CD4-positive, alpha-beta T cell treated with Interleukin-15 for 4 hours (primary cell): ENCODE results near the gene GUK1.

Experiments used
- DNase-seq: peaks from one replicate; pipeline ENCODE4 v3.0.0-alpha.2; 2020; ENCODE audit warnings: low spot score

The GUK1 gene, protein sequence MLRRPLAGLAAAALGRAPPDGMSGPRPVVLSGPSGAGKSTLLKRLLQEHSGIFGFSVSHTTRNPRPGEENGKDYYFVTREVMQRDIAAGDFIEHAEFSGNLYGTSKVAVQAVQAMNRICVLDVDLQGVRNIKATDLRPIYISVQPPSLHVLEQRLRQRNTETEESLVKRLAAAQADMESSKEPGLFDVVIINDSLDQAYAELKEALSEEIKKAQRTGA

DNA sequence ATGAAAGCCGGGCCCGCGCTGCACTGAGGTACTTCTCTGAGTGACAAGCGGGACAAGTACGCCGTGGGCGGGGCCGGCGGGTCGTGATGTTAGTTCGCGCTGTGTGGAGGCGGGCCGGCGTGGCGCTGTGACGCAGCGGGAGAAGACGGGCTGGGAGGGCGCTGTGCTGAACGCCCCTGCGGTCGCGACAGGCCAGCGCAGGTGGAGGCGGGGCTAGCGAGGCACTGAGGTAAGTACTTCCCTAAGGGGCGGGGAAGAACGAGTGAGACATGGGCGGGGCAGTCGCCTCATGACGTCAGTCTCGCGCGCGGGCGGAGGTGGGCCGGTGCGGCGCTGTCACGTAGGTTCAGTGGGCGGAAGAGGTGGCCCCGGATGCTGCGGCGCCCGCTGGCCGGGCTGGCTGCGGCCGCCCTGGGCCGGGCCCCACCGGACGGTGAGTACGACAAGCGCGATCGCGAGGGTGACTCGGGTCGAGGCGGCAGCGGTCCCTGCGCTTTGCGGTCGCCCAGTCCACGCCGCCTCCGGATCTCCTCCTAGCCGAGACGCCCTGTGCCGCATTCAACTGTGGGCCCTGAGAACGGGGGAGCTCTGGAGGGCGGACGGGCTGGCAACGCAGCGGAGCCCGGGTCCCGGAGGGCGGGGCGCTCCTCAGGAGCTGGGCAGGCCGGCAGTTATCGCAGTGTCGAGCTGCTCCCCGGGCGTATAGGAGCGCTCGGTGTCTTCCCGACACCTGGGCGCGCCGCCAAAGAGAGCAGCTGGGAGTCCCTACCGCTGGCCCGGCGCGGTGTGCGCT, at the start of gene GUK1:
TSS of gene GUK1 (plus strand) at position 349 of the 793 bp plus-strand sequence. CDS start at position 373, 24 bp downstream.
- peak; percentile 100 for DNase-seq

DNA sequence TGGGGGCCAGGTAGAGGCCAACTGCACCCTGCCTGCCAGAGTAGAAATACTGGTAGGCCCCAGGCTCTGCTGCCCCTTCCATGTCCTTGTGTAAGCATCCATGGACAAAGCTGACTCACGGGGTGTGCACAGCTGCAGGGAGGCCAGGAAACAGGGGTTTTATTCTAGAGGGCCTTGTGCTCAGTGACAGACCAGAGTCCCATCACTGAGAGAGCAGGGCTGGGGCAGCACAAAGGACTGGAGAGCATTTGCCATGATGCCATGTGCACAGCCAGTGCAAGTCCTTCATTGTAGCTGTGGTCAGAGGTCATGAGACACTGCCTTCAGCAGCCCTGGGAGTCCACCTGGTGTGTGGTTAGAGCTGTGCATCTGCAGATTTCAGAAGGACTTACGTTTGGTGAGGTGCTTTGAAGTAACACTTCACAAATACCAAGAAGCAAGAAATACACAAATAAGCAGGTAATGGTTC, 49.4 kb upstream of the GUK1 start:
- no peak for DNase-seq

DNA sequence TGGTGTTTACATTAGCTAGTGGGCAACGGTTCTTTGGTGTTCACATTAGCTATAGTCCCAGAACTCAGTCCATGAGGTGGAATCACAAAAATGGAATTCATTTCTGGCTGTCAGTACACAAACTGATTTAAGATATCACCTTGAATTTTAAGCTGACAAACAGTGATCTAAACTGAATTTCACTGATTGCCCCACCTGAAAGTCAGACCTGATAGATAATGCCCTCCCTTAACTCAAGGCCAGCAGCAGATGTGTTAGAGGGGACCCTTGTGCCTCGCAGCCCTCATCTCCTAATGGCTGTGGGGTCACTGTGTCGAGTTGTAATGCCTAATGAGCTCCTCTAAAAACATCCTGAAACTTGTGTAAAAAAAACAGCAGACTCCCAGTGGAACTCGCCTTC, 49.0 kb upstream of the GUK1 start:
- DNase-seq: no peak

DNA sequence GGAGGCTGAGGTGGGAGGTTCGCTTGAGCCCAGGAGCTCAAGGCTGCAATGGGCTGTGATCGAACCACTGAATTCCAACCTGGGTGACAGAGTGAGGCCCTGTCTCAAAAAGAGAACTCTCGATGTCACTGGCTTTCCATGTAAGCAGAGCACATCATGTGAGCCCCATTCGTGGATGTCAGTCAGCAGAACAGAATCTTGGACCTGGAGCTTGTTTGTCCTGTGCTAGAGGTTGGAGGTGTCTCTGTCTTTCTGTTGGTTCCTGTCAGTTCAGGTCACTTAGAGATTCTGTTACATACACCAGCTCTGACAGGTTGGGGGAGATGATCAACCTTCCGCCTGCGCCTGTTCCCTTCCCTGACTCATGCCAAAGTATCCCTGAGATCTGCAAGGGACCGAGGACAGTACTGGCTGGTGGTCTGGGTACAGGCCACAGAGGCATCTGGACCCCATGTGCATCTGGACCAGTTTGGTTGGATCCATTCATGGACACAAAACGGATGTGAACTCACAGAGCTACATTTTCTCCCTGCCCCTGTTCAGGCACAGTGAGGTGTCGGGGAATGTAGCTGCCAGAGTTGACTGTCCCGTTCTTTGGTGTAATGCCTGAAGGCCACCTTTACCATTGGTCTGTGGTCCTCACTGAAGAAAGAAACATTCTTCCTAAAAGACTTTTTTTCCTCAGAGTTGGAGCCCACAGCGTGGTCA, 47.6 kb upstream of the GUK1 start:
- no peak for DNase-seq

DNA sequence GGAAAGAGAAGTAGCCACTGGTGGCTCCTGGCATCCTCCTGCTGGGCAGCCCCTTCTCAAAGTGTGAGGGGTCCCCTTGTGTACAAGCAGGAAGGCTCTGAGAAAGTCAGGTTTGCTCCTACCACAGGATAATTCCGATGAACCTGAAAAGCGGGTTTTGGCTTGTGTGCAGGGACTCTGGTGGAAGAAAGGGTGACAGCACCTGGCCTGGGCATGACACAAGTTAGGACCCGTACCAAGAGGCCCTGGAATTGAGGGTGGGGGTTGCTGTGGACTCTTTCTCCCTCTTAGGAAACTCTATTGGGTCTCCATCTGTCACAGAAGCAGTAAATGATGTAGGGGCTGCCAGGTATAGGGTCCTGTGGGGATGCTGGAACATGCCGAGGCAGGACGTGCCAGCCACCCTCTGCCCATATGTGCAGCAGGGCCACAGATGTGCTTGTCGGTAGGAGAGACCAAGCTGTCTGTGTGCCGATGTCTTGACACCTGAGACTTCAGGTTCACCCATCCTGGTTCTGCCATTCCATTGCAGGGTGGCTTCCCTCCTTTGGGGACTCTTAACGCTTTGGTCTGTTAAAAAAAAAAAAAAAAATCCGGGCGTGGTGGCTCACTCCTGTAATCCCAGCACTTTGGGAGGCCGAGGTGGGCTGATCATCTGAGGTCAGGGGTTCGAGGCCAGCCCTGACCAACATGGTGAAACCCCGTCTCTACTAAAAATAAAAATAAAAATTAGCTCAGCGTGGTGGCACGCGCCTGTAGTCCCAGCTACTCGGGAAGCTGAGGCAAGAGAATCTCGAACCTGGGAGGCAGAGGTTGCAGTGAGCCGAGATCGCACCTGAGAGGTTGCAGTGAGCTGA, 46.8 kb upstream of the GUK1 start:
- no peak for DNase-seq

DNA sequence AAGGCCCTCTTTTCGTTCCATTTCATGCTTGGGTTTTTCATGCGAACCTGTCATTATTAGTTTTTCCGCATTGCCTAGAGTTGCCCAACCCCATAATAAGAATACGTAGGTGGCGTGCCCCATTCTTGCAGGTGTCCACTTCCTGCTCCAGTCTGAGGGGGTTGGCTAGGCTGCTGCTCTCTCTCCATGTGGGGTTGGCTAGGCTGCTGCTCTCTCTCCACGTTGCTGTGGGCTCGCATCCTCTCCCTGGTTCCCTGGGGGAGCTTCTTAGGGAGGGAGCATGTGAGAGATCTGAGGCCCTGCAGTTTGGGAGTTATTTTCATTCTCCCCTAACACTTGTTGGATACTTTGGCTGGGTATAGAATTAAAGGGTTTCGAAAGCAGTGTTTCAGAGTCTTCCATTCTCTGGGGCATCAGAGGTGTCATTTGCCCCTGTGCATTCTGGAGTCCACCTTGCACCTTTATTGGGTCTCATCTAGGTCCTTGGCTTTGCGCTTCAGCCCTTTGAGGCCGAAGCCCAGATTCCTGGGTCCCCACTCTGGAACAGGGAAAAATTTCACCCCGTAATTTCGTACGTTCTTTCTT, 45.6 kb upstream of the GUK1 start:
- no peak for DNase-seq

DNA sequence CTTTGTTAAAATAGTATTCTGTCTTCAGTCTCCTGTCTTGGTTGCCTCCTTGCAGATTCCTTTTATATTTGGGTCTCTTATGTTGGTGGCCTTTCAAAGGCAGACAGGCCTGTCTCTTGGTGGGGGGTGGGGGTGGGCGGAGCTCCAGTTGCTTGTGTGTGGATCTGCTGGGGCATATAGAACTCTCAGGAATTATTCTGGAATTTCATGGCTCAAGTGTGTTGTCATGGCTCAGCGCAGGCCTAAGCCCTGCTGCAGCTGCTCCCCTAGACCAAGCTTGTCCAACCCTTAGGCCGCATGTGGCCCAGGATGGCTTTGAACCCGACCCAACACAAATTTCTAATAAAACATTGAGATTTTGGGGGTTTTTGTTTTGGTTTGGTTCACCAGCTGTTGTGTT, 44.9 kb upstream of the GUK1 start:
- DNase-seq: no peak

DNA sequence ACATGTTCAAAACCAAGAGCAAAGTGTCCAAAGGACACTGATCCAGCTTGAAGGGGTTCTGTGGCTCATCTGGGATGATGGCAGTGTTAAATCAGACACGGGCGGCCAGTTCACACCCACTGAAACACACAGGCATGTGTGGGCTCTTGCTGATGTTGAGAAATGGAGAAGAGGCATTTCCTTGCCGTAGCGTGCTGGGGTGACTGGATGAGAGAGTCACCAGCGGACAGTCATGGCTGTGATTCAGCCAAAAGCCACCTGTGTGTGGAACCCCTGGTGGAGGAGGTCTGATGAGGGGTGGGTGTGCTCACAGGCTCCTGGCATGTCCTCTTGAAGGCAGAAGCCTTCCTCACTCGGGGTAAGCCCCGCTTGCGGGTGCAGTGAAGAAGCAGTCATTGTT, 44.1 kb upstream of the GUK1 start:
- no peak for DNase-seq

DNA sequence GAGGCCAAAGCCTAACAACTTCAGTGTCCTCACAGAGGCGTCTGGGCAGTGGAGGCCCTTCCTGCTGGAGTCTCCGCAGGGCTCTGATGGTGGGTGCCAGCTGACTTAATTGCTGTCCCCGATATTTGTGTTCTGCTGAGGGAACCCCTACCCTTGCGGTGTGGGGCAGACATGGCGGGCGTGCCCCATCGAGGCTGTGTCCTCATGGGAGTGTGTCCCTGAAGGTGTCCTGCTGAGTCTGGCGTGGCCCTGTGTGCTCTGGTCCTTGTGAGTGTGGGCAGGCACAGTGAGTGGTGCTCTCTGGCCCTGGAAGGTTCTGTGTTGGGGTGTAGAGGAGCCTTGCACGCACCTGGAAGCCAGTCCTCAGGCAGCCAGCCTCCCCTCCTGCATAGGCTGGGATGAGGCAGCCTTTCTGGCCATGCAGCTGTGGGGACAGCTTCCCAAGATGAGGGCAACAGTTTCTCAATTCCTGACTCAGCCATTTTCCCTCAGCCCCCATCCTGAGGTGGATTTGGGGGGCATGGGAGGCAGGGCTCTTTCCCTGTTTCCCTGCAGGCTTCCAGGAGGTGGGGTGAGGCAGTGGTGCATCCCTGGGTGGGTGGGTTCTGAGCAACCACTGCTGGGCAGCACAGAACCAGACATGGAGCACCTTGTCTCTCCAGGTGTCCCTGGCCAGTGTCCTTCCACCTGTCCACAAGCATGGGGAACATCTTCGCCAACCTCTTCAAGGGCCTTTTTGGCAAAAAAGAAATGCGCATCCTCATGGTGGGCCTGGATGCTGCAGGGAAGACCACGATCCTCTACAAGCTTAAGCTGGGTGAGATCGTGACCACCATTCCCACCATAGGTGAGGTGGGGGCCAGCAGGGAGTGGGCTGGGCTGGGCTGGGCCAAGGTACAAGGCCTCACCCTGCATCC, 43.4 kb upstream of the GUK1 start:
- DNase-seq: no peak

DNA sequence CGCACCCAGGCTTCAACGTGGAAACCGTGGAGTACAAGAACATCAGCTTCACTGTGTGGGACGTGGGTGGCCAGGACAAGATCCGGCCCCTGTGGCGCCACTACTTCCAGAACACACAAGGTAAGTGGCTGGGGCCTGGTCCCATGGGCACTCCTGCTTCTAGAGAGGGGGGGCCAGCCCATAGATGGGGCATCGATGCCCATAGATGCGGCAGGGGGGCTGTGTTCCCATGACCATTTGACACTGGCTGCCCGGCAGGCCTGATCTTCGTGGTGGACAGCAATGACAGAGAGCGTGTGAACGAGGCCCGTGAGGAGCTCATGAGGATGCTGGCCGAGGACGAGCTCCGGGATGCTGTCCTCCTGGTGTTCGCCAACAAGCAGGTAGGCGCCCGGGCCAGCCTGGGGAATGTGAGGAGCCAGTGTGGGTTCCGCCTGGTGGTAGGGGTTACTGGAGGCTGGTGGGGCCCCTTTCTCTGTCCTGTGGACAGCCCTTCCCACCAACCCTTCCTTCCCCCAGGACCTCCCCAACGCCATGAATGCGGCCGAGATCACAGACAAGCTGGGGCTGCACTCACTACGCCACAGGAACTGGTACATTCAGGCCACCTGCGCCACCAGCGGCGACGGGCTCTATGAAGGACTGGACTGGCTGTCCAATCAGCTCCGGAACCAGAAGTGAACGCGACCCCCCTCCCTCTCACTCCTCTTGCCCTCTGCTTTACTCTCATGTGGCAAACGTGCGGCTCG, 42.6 kb upstream of the GUK1 start:
- no peak for DNase-seq

DNA sequence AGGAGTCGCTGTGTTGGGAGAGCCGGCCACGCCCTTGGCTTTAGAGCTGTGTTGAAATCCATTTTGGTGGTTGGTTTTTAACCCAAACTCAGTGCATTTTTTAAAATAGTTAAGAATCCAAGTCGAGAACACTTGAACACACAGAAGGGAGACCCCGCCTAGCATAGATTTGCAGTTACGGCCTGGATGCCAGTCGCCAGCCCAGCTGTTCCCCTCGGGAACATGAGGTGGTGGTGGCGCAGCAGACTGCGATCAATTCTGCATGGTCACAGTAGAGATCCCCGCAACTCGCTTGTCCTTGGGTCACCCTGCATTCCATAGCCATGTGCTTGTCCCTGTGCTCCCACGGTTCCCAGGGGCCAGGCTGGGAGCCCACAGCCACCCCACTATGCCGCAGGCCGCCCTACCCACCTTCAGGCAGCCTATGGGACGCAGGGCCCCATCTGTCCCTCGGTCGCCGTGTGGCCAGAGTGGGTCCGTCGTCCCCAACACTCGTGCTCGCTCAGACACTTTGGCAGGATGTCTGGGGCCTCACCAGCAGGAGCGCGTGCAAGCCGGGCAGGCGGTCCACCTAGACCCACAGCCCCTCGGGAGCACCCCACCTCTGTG, 41.7 kb upstream of the GUK1 start:
- DNase-seq: no peak

DNA sequence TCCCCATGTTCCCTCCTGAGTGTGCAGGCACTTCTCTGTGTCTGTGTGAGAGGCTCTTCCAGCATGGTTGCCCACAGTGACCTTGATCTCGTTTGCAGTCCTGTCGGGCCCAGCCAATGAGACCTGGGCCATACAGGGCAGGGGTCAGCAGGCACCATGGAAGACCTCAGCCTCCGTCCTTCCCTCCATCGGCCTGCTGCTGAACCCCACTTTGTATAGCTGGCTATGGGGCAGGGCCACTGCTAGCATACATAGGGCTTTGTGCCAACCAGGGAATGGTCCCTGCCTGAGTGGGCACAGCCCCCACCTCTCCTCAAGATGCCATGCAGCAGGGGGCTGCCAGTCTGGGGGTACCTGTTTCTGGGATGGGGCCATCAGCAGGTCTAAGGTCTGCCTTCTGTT, 40.7 kb upstream of the GUK1 start:
- DNase-seq: no peak

DNA sequence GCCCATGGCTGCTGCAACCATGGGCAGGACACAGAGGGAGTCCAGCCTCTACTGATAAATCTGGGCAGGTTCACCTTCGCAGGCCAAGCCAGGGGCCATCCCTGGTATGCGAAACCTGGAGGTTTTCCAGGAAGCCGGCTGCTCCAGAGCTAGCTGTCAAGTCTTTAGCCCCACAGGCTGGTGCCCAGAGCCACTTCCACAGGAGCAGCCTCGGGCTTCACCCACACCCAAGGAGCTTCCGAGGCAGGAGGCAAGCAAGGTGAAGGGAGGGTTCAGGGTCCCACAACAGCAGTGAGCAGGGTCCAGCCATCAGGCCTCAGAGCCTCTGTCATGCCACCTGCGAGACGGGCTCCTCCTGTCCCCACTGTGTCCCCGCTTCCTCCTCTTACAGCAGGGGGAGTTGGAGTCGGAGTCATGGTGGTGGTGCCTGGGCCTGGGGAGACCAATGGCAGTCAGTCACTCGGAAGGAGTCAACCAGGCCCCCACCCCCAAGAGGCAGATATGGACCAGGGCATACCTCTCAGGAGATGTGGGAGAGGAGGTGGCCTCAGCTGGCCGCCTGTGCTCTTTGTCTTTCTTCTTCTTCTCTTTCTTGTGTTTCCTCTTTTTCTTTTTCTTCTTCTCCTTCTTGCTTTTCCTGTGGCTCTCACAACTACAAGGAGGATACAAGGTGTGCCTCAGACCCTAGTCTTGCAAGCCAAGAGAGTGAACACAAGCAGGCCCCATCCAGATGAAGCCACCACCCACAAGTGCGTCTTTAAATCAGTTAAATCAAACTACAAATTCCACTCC, 39.1 kb upstream of the GUK1 start:
- DNase-seq: no peak

DNA sequence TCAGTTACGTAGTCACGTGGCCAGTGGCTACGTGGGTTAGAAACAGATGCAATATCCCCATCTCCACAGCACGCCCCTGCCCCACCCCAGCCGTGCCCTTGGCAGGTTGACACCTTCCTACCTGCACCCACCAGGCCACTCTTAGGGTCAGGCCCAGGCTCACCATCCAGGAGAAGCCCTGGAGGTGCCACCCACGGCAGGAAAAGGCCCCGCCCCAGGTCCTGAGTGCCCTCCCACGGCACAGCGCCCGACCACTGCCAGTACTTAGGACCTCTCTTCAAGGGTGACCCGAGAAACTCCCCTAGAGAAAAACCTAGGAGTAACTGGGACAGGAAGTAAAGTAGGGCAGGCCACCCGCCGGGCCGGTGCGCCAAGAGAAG, 38.5 kb upstream of the GUK1 start:
- no peak for DNase-seq

DNA sequence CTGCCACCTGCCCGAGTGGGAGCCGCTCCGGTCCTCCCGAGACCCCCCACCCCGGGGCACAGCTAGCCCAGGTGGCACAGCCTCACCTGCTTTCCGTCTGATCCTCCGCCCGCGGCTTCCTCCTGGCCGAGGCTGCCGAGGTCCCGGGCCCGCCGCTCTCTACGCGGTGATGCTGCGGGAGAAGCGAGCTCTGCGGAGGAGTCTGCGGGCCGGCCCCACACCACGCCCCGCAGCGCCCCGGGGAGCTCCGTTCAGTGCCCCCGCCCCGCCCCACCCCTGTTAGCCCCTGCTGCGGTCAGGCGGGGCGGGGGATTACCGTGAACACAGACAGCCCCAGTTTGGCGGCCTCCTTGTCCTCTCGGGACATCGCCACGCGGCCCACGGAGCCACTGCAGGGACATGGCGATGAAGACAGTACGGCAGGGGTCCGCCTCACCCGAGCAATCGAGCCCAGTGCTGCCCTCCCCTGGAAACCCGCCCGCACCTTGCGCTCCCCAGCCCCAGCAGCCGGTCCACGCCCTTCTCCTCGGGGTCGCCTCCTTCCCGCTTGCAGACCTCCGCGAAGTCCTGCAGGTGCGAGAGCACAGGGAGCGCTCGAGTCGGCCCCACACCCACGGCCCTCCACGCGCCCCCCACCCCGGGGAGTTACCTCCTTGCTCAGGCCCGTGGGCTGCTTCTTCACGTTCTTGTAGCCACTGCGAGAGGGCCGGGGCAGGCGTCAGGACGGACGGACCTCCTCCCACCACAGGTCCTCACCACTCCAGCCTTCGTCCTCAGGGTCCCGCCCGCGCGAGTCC, 37.9 kb upstream of the GUK1 start:
- peak; percentile 57 for DNase-seq

DNA sequence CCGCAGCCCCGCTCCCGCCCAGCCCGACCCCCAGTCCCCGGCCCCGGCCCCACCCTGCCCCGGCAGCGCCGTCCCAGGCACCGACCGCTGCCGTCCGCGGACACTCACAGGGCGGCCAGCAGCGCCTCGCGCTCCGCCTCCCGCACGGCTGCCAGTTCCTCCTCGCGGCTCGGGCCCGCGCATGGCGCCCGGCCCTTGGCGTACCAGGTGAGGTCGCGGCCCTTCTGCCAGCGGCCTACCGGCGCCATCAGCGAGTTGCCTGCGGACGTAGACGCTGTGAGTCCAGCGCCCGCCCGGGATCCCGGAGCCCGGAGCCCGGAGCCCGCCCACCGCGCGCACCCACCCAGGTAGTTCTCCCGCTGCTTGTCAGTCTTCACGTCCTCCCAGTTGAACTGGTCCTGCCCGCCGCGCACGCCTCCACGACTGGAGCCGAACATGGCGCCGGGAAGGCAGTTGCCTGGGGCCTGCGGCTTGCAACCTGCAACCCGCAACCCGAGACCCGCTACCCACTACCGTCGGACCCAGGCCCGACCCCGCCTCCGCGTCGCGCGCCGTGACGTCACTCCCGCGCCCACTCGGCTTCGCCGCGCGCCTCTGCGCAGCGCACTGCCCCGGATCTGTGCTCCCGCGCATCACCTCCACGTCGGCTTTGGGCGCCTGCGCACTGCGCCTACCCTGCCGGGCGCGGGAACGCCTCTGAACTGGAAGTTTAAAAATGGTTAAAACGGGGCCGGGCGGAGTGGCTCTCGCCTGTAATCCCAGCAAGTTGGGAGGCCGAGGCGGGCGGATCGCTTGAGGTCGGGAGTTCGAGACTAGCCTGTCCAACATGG, 37.1 kb upstream of the GUK1 start, which contains the start of gene C1orf35:
TSS of gene C1orf35 (minus strand) at position 535 of the 830 bp plus-strand sequence. CDS start at position 437, 98 bp downstream.
- DNase-seq: peak; percentile 93
